AG09309 (cell line): Measurements from ENCODE around the gene UBE2N.

Experiments
- DNase-seq: peaks from one replicate; pipeline ENCODE4 v3.0.0-alpha.2; 2010; ENCODE audit warnings: low read depth
- H3K4me3 ChIP-seq: 2 replicates; pipeline ENCODE4 v1.5.1; 2011; ENCODE audit warnings: mild to moderate bottlenecking, low read depth, low read length, moderate library complexity; ENCODE audit not compliant: control insufficient read depth
- TF ChIP-seq, protein P1 (sequence below): IDR thresholded peaks from 2 replicates; pipeline ENCODE4 v1.5.1; 2011; ENCODE audit warnings: mild to moderate bottlenecking, low read depth, low read length, inconsistent platforms; ENCODE audit not compliant: insufficient read depth, control insufficient read depth; ENCODE audit errors: missing control alignments

Gene UBE2N

DNA sequence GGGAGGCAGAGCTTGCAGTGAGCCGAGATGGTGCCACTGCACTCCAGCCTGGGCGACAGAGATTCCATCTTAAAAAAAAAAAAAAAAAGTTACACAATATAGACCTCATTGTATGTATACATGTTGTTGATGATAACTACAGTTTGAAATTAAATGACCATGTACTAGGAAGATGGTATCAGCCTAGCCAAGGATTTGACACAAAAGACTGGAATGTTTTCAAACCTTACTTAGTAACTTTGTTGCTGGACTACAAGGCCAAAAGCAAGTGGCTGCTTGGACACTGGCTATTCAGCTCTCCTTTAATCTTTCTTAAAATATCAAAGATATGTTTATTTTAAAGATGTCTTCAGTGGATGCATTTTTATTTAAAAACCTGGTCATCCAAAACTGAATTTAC, 82.9 kb downstream of the UBE2N start:
- no peak overlapping the region for H3K4me3 ChIP-seq
- TF ChIP-seq, protein P1, sequence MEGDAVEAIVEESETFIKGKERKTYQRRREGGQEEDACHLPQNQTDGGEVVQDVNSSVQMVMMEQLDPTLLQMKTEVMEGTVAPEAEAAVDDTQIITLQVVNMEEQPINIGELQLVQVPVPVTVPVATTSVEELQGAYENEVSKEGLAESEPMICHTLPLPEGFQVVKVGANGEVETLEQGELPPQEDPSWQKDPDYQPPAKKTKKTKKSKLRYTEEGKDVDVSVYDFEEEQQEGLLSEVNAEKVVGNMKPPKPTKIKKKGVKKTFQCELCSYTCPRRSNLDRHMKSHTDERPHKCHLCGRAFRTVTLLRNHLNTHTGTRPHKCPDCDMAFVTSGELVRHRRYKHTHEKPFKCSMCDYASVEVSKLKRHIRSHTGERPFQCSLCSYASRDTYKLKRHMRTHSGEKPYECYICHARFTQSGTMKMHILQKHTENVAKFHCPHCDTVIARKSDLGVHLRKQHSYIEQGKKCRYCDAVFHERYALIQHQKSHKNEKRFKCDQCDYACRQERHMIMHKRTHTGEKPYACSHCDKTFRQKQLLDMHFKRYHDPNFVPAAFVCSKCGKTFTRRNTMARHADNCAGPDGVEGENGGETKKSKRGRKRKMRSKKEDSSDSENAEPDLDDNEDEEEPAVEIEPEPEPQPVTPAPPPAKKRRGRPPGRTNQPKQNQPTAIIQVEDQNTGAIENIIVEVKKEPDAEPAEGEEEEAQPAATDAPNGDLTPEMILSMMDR, result no peak
- no peak for DNase-seq

DNA sequence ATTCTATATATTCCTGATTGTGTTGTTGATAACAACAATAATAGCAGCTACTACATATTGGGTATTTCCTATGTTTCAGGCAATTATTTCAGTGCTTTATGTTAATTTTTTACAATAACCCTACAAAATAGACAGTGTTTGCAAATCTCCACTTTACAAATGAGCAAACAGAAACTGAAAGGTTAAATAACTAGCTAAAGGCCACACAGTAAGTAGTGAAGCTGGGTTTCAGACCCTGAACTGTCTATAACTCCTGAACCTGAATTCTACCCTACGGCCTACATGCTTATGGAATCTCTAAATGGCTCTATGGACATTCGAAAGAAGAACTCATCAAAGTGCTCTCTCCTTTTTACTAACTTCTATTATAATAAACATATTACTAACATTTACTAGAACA, 83.7 kb downstream of the UBE2N start:
- TF ChIP-seq, protein P1, result no peak
- no peak overlapping the region for H3K4me3 ChIP-seq
- no peak for DNase-seq

DNA sequence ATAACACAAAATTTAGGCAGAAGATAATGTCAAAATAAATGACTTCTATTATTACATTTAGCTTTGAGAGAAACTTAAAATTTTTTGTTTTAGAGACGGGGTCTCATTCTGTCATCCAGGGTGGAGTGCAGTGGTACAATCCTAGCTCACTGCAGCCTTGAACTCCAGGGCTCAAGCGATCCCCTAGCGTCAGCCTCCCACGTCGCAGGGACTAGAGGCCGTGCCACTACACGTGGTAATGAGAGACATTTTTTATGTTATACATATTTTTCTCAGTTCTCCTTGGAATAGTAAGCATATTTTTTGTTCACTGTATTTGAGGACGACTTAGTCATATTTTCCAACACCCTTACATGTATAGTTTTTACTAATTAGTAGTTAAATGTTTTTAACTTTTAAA, 85.5 kb downstream of the UBE2N start:
- no peak for DNase-seq
- no peak overlapping the region for H3K4me3 ChIP-seq
- TF ChIP-seq, protein P1, result no peak
